Gastrocnemius medialis (tissue), 4 donors: ENCODE measurements around the gene CD300LG.

Experiments used
- POLR2A ChIP-seq, 2 donors: fragments of 450-650 bp; IDR thresholded peaks; one replicate each; pipeline ENCODE4 v1.6.1; 2017; ENCODE audit warnings: antibody characterized with exemption in 2 of 2, mild to moderate bottlenecking in 2 of 2, moderate library complexity in 2 of 2
- TF ChIP-seq, protein P1 (sequence below), 5 experiments: fragments of 450-650 bp in 3 of 5; fragments of 200-600 bp in 2 of 5; sonication (generic) in 2 of 5; IDR thresholded peaks in 4 of 5; conservative IDR thresholded peaks in 1 of 5; 1 replicate in 4 of 5; 2 replicates in 1 of 5; pipeline ENCODE4 v1.5.1; 2016 to 2019; ENCODE audit warnings: antibody characterized with exemption in 5 of 5, mild to moderate bottlenecking in 3 of 5, moderate library complexity in 3 of 5

DNA sequence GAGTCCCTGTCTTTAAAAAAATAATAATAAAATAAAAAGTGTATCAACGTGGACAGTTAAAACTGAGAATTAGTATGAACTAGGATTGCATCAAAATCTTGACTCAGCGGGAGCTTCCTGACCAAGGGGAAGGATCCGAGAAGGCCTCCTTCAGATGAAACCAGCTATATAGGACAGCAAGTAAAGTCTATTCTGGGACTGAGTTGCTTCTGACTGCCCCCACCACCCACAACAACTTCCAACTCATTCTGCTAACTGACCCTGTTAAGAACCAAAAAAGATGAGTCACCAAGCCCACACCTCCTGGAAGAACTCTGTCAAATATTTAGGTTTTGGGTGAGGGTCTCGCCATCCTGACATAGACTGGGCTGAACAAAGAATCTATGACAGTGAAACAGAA, 38.9 kb upstream of the CD300LG start:
- TF ChIP-seq, protein P1, sequence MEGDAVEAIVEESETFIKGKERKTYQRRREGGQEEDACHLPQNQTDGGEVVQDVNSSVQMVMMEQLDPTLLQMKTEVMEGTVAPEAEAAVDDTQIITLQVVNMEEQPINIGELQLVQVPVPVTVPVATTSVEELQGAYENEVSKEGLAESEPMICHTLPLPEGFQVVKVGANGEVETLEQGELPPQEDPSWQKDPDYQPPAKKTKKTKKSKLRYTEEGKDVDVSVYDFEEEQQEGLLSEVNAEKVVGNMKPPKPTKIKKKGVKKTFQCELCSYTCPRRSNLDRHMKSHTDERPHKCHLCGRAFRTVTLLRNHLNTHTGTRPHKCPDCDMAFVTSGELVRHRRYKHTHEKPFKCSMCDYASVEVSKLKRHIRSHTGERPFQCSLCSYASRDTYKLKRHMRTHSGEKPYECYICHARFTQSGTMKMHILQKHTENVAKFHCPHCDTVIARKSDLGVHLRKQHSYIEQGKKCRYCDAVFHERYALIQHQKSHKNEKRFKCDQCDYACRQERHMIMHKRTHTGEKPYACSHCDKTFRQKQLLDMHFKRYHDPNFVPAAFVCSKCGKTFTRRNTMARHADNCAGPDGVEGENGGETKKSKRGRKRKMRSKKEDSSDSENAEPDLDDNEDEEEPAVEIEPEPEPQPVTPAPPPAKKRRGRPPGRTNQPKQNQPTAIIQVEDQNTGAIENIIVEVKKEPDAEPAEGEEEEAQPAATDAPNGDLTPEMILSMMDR (IDR thresholded peaks at IDR 0.05 in 4 of 5, conservative IDR thresholded peaks at IDR 0.05 in 1 of 5) = no peak
- no peak for TF ChIP-seq POLR2A (IDR thresholded peaks at IDR 0.05)
